ENCODE data around the gene GREB1.

GRCh38 chr2:11639503-11639902 lies 105.7 kb downstream of the GREB1 start:
- TF ChIP-seq, protein P1, sequence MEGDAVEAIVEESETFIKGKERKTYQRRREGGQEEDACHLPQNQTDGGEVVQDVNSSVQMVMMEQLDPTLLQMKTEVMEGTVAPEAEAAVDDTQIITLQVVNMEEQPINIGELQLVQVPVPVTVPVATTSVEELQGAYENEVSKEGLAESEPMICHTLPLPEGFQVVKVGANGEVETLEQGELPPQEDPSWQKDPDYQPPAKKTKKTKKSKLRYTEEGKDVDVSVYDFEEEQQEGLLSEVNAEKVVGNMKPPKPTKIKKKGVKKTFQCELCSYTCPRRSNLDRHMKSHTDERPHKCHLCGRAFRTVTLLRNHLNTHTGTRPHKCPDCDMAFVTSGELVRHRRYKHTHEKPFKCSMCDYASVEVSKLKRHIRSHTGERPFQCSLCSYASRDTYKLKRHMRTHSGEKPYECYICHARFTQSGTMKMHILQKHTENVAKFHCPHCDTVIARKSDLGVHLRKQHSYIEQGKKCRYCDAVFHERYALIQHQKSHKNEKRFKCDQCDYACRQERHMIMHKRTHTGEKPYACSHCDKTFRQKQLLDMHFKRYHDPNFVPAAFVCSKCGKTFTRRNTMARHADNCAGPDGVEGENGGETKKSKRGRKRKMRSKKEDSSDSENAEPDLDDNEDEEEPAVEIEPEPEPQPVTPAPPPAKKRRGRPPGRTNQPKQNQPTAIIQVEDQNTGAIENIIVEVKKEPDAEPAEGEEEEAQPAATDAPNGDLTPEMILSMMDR (IDR thresholded peaks at IDR 0.05; ENCODE audit: low read length) = no peak
- no peak for TF ChIP-seq EZH2 (IDR thresholded peaks at IDR 0.05; ENCODE audit: borderline replicate concordance, low read length)
